Erythroblast (primary cell): ENCODE measurements around the gene HSDL1.
A peak's percentile ranks its signal among the peaks of the same experiment; 100 is the strongest.

Source experiments
- DNase-seq, 2 experiments: peaks; one replicate each; lab custom pipeline; 2025; lab: John Stamatoyannopoulos, UW
- GATA1 ChIP-seq: IDR thresholded peaks from 2 replicates; pipeline ENCODE4 v1.6.1; 2011; ENCODE audit warnings: low read depth, mild to moderate bottlenecking, control low read depth, low read length, moderate library complexity
- POLR2A ChIP-seq: IDR thresholded peaks from 2 replicates; pipeline ENCODE4 v1.6.1; 2011; ENCODE audit warnings: mild to moderate bottlenecking, low read length

The HSDL1 gene

GRCh38 chr16:84181144-84181915 is 36.4 kb upstream of the HSDL1 start:
- no peak for DNase-seq
- TF ChIP-seq POLR2A = no peak
- no peak for TF ChIP-seq GATA1

GRCh38 chr16:84180519-84181140 is 35.7 kb upstream of the HSDL1 start:
- DNase-seq = no peak
- TF ChIP-seq POLR2A = no peak
- no peak for TF ChIP-seq GATA1

- TF ChIP-seq GATA1 = no peak
- no peak for TF ChIP-seq POLR2A
- DNase-seq = no peak
Measured at GRCh38 chr16:84179612-84180320, 34.8 kb upstream of the HSDL1 start.

- no peak for DNase-seq
- TF ChIP-seq GATA1 (no peak), POLR2A (no peak)
Measured at GRCh38 chr16:84178892-84179611, 34.1 kb upstream of the HSDL1 start.

- DNase-seq = no peak
- TF ChIP-seq POLR2A (no peak), GATA1 (no peak)
Measured at GRCh38 chr16:84178146-84178765, 33.3 kb upstream of the HSDL1 start.

- TF ChIP-seq GATA1 = no peak
- no peak for TF ChIP-seq POLR2A
- DNase-seq = no peak
Measured at GRCh38 chr16:84177741-84178073, 32.7 kb upstream of the HSDL1 start.

GRCh38 chr16:84176192-84177053 is 31.4 kb upstream of the HSDL1 start:
- no peak for TF ChIP-seq GATA1
- DNase-seq = no peak

GRCh38 chr16:84175350-84176081 is 30.5 kb upstream of the HSDL1 start:
- peak; percentile 25 to 46 for DNase-seq
- TF ChIP-seq GATA1 (no peak), POLR2A (no peak)

GRCh38 chr16:84174396-84174795 is 29.4 kb upstream of the HSDL1 start:
- no peak for DNase-seq
- no peak for TF ChIP-seq POLR2A
- TF ChIP-seq GATA1 = no peak

- DNase-seq = no peak
- no peak for TF ChIP-seq GATA1
- no peak for TF ChIP-seq POLR2A
Measured at GRCh38 chr16:84169765-84170310, 24.9 kb upstream of the HSDL1 start.

GRCh38 chr16:84166796-84167695 is 22.1 kb upstream of the HSDL1 start:
- TF ChIP-seq POLR2A = no peak
- TF ChIP-seq GATA1 = no peak
- no peak for DNase-seq
